ENCODE results near the gene KLF3.

Gene KLF3

GRCh38 chr4:38749336-38749735 lies 85.3 kb downstream of the KLF3 start:
- no peak for DNase-seq
